Hematopoietic multipotent progenitor cell treated with erythropoietin and hydrocortisone succinate and interleukin-3 and kit ligand, for 17 days (in vitro differentiated cells): ENCODE measurements around the gene BEGAIN.

Experiments
- DNase-seq: peaks from one replicate; pipeline ENCODE4 v3.0.0-alpha.2; 2015; ENCODE audit warnings: low spot score

Gene BEGAIN

DNA sequence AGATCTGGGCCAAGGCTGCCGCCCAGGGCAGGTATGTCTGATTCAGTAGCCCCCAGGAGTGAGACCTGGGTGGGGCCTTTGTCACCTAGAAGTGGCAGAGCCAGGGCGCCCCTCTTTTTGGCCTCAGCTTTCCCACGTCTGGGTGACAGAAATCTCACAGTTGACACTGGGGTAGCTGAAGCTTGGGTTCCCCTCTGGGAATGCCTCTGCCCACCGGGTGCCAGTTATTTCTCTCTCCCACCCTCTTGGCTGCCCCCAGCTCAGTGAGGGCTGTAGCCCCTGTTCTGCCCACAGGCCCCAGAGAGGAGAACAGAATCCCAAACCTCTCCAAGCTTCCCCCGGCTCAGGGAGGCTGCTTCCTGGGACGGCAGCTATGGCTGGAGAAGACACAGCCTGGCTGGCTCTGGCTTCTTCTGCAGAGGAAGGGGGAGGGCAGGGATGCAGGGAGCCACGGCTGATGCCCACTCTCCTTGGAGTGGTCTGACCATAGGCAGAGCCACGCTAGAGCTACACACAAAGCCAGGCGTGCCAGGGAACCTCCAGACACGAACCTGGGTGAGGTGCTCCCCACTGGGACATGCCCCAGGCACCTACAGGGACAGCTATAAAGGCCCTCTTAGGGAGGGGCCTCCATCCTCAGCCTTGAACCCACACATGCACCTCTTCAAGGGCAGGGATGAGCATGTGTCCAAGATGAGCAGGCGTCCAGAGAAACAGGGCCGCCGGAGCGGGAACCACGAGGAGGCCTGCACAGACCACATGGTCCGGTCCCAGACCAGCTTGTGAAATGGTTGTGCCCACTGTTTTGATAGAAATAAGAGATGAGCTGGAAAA lies 51.7 kb downstream of the BEGAIN start:
- DNase-seq, result no peak

GRCh38 chr14:100534528-100535286 lies 52.5 kb downstream of the BEGAIN start:
- DNase-seq, result no peak

DNA sequence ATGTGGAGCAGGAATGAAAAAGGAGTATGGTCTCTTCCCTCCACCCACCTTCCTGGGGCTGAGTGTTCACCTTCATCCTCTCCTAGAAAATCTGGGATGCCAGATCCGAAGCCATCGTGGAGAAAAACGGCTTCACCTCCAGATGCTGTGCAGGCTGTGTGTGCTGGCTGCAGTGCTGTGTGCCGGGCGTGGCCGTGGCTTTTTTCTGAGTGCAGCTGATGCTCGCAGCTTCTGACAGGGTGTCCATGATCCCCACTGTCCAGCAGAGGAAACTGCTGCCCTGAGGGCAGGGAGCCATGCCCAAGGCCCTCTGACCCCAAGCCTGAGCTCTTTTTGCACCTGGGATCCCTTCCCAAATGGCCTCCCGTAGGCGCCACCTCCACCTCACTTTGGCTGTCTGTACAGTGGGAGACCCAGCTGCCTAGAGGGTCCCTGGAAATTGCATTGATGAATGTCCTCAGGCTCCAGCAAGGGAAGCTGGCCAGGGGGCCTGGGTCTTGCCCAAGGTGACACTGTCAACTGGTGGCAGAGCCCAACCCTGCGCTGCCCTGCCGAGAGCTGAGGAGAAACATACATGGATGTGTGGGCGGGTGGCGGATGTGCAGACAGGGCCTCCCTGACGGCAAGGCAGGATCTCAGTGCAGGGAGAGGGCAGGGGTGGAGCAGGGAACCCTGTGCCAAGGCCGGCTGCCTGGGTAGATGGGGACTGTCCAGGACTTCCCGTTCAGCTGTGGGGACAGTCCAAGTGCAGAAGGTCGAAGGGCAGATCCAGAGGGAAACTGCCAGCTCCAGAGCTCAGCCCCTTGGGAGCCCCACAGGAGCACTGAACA lies 53.3 kb downstream of the BEGAIN start:
- DNase-seq, result no peak

GRCh38 chr14:100532906-100533655 lies 54.1 kb downstream of the BEGAIN start:
- DNase-seq, result no peak

GRCh38 chr14:100532154-100532861 lies 54.9 kb downstream of the BEGAIN start:
- DNase-seq, result no peak

DNA sequence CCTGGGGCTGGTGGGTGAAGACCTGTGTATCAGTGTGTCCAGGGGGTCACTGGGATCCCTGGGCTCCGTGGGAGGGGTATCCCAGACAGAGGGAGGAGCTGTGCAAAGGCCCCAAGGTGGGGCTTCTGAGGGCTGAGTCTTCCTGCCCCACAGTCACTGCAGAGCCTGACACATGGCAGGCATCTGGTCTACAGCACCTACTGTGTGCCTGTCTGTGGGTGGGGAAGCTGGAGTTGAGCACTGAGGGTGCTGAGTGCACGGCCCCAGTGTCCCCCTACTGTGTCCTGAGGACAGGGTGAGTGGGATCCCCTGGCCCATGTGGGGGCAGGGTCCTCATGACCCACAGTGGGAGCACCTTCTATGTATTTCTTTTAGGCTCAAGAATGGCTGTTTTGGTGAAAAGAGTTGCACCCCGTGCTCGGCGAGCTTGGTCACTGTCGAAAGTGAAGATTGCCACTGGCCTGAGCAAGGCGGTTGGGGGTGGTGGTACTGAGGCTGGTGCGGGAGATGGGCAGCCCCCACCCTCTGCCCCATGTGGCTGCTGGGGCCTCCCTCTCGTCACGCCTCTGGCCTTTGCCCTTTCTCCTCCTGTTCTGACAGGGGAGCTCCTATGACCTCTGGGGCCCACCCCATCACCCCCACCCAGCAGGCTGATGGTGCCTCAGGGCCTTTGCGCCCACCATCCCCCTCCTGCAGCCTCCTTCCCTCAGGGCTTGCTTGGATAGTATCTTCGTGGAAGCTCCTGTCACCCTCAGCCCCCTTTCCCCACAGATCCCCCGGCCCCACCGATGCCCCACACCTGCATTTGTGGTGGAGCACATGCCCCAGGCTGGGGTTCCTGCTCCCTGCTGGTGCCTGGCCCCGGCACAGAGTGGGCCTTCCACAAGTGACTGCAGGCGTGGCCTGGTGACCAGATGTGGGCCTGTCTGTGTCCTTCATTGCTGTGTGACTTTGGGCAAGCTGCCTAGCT lies 55.8 kb downstream of the BEGAIN start:
- no peak for DNase-seq

- no peak for DNase-seq
Observed at GRCh38 chr14:100530270-100531072, 56.7 kb downstream of the BEGAIN start.

DNA sequence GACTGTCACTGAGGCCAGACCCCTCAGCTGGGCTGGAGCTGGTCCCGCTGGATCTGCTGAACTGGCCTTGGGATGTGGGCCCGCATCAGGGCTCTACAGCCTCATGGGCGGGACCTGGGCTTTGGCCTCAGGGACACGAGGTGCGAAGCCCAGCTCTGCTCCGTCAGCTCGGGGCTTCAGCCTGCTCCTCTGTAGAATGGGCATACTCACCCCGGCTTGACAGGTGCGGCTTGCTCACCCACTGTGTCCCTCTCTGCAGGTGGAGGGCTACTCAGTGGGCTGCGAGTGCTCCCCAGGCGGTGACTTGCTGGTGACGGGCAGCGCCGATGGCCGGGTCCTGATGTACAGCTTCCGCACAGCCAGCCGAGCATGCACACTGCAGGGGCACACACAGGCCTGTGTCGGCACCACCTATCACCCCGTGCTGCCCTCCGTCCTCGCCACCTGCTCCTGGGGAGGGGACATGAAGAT lies 57.6 kb downstream of the BEGAIN start:
- DNase-seq, result no peak

- DNase-seq, result no peak
Observed at GRCh38 chr14:100528962-100529560, 58.2 kb downstream of the BEGAIN start.

DNA sequence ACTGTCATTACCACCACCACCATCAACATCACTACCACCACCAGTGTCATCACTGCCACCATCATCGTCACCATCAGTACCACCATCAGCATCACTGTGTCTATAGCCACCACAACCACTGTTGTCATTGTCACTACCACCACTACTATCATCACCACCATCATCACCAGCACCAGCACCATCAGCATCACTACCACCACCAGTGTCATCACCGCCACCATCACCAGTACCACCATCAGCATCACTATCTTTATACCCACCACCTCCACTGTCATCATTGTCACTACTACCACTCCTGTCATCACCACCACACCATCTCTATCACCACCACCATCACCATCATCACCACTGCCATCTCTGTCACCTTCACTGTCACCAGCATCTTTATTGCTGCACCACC lies 60.6 kb downstream of the BEGAIN start:
- DNase-seq, result no peak

GRCh38 chr14:100526057-100526456 lies 61.2 kb downstream of the BEGAIN start:
- DNase-seq, result no peak

DNA sequence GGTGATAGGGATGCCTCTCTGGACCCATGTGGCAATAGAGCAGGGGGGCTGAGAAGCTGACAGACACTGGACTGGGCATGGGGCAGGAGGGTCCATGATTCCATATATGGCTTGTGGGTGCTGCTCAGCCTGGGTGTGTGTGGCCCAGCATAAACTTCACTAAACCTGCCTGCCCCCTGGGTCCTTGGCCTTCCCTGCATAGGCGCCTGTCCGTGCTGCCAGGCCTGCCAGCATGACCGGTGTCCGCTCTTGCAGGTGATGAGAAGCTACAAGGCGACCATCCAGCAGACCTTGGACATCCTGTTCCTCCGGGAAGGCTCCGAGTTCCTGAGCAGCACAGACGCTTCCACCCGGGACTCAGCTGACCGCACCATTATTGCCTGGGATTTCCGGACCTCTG lies 61.6 kb downstream of the BEGAIN start:
- no peak for DNase-seq

GRCh38 chr14:100524933-100525243 lies 62.3 kb downstream of the BEGAIN start:
- DNase-seq, result no peak

- no peak for DNase-seq
Observed at GRCh38 chr14:100524233-100524932, 62.8 kb downstream of the BEGAIN start.

GRCh38 chr14:100523843-100524169 lies 63.4 kb downstream of the BEGAIN start:
- no peak for DNase-seq

GRCh38 chr14:100523131-100523842 lies 63.9 kb downstream of the BEGAIN start:
- no peak for DNase-seq

- no peak for DNase-seq
Observed at GRCh38 chr14:100522616-100523099, 64.6 kb downstream of the BEGAIN start.
